ENCODE data around the gene CYB5R4. TPM values are rescaled to one million over a fixed set of nuclear protein-coding genes. Genes with fewer than 3 reads are reported as not detected.

CYB5R4 gene
- polyA plus RNA-seq, 2 of the 4 experiments (the other 2 are of a cell fraction) = 21.3 to 25.5 TPM

GRCh38 chr6:83838727-83839126, 20.8 kb upstream of the CYB5R4 start:
- WGBS (ENCODE audit: missing lambda C conversion rate) = 44% methylated on average over 6 of the region's 6 CpGs
- TF ChIP-seq ZFP36 (IDR thresholded peaks at IDR 0.05; ENCODE audit: borderline replicate concordance, partially characterized antibody) (no peak), CTCF (IDR thresholded peaks at IDR 0.05) (no peak), PHF8 (IDR thresholded peaks at IDR 0.05; ENCODE audit: borderline replicate concordance, low read depth) (no peak), BHLHE40 (IDR thresholded peaks at IDR 0.05; ENCODE audit: low read depth, low read length) (no peak), HOXB5 (CRISPR knock-in tag; IDR thresholded peaks at IDR 0.05) (no peak), E2F6 (IDR thresholded peaks at IDR 0.05; ENCODE audit: borderline replicate concordance, low read depth) (no peak), RFX5 (IDR thresholded peaks at IDR 0.05) (no peak)
- FAIRE-seq (no peak), DNase-seq (ENCODE audit: low read depth in 1 of 2, low spot score in 1 of 2) (no peak), ATAC-seq (no peak)
- Histone ChIP-seq H3K9me3 (no peaks in the 10 kb centered on the region), H3K4me2 (no peak overlapping the region), H3K27ac (no peak overlapping the region), H3K4me1 (no peaks in the 10 kb centered on the region), H3K4me3 (no peak overlapping the region)
- CTCF ChIA-PET = no interaction called here
- POLR2A ChIA-PET = no interaction called here

GRCh38 chr6:83844170-83844569, 15.3 kb upstream of the CYB5R4 start:
- TF ChIP-seq JUNB (IDR thresholded peaks at IDR 0.05) (no peak), PHF8 (IDR thresholded peaks at IDR 0.05; ENCODE audit: borderline replicate concordance, low read depth) (no peak), JUN (IDR thresholded peaks at IDR 0.05) (no peak), EP300 (IDR thresholded peaks at IDR 0.05) (no peak), TP53 (CRISPR knock-in tag; IDR thresholded peaks at IDR 0.05) (no peak), USF2 (IDR thresholded peaks at IDR 0.05) (no peak), HES2 (IDR thresholded peaks at IDR 0.05) (no peak), TFCP2L1 (CRISPR knock-in tag; IDR thresholded peaks at IDR 0.05) (no peak), CTCF (IDR thresholded peaks at IDR 0.05) (no peak), BHLHE40 (IDR thresholded peaks at IDR 0.05; ENCODE audit: low read depth, low read length) (no peak), RFX5 (IDR thresholded peaks at IDR 0.05) (no peak), NPAS2 (CRISPR knock-in tag; IDR thresholded peaks at IDR 0.05; ENCODE audit: borderline replicate concordance) (no peak), NFE2L2 (conservative IDR thresholded peaks at IDR 0.05; ENCODE audit: low read length) (no peak), EHMT2 (IDR thresholded peaks at IDR 0.05; ENCODE audit: low read depth) (no peak), FOSB (CRISPR knock-in tag; IDR thresholded peaks at IDR 0.05) (no peak)
- H3K4me2 ChIP-seq = no peak overlapping the region
- ATAC-seq (no peak), FAIRE-seq (no peak), DNase-seq (ENCODE audit: low read depth in 1 of 2, low spot score in 1 of 2) (no peak)
- ChIA-PET CTCF (interaction anchor here (1.0 kb wide), 1 partner anchor 15 kb away, joined by 3 read pairs; no protein-coding TSS in a partner anchor), POLR2A (no interaction called here)
- no peaks in the 10 kb centered on the region for H3K4me1 ChIP-seq
- 61% methylated on average over 3 of the region's 3 CpGs for WGBS (ENCODE audit: missing lambda C conversion rate)
- H3K4me3 ChIP-seq = no peak overlapping the region
- H3K27ac ChIP-seq = no peak overlapping the region
- no peaks in the 10 kb centered on the region for H3K9me3 ChIP-seq
